ENCODE data around the gene ZNF43.

- TF ChIP-seq POLR2A (IDR thresholded peaks at IDR 0.05) (no peak), CTCF (IDR thresholded peaks at IDR 0.05) (no peak)
Observed at GRCh38 chr19:21848706-21849105, 12.7 kb upstream of the ZNF43 start.

Data from right lobe of liver (tissue), 4 donors.